A549 (cell line): ENCODE measurements around the gene TSTD1.
"Not testable (repeated sequence)": the region's sequence is repeated elsewhere in the genome, so short reads cannot be mapped to it uniquely, and the experiment has no call there.

Experiments
- CBX2 ChIP-seq: fragments of 200-600 bp; sonication (generic); IDR thresholded peaks from 2 replicates; pipeline ENCODE4 v1.6.1; 2016; ENCODE audit warnings: low read depth, mild to moderate bottlenecking, borderline replicate concordance
- CTCF ChIP-seq: fragments of >200 bp; sonication (Bioruptor Twin); formaldehyde crosslinking; IDR thresholded peaks from 3 replicates; pipeline ENCODE4 v1.5.1; 2016
- EP300 ChIP-seq, 2 experiments: fragments of >200 bp; sonication (Bioruptor Twin); formaldehyde crosslinking; IDR thresholded peaks; 2 replicates in 1 of 2; 3 replicates in 1 of 2; pipeline ENCODE4 v1.6.1; 2016 to 2017
- POLR2A ChIP-seq: IDR thresholded peaks from 2 replicates; pipeline ENCODE4 v1.6.1; 2012; ENCODE audit warnings: mild to moderate bottlenecking, low read length

- TF ChIP-seq POLR2A; CBX2; CTCF; EP300 (IDR thresholded peaks at IDR 0.05): not testable (repeated sequence)
Measured at GRCh38 chr1:161016683-161017082, 22.1 kb downstream of the TSTD1 start.
